ENCODE results near the gene FAM118B.

The FAM118B gene

GRCh38 chr11:126229858-126230540 is 18.4 kb downstream of the FAM118B start:
- no peak overlapping the region for H3K4me3 ChIP-seq (ENCODE audit: low read depth, low read length)
- no peak for DNase-seq (ENCODE audit: low read depth)
- TF ChIP-seq CTCF (IDR thresholded peaks at IDR 0.05; ENCODE audit: control insufficient read depth, extremely low read depth, insufficient read depth) = no peak

- no peak overlapping the region for H3K4me3 ChIP-seq (ENCODE audit: low read depth, low read length)
- TF ChIP-seq CTCF (IDR thresholded peaks at IDR 0.05; ENCODE audit: control insufficient read depth, extremely low read depth, insufficient read depth) = no peak
- peak; percentile 99 for DNase-seq (ENCODE audit: low read depth)
Measured at GRCh38 chr11:126231725-126232459, 20.3 kb downstream of the FAM118B start.

GRCh38 chr11:126232683-126233082 is 21.1 kb downstream of the FAM118B start:
- no peak for DNase-seq (ENCODE audit: low read depth)
- no peak overlapping the region for H3K4me3 ChIP-seq (ENCODE audit: low read depth, low read length)
- no peak for TF ChIP-seq CTCF (IDR thresholded peaks at IDR 0.05; ENCODE audit: control insufficient read depth, extremely low read depth, insufficient read depth)

GRCh38 chr11:126233391-126233790 is 21.8 kb downstream of the FAM118B start:
- H3K4me3 ChIP-seq (ENCODE audit: low read depth, low read length) = no peak overlapping the region
- TF ChIP-seq CTCF (IDR thresholded peaks at IDR 0.05; ENCODE audit: control insufficient read depth, extremely low read depth, insufficient read depth) = no peak
- no peak for DNase-seq (ENCODE audit: low read depth)

- TF ChIP-seq CTCF (IDR thresholded peaks at IDR 0.05; ENCODE audit: control insufficient read depth, extremely low read depth, insufficient read depth) = no peak
- DNase-seq (ENCODE audit: low read depth) = no peak
- H3K4me3 ChIP-seq (ENCODE audit: low read depth, low read length) = no peak overlapping the region
Measured at GRCh38 chr11:126246636-126247035, 35.1 kb downstream of the FAM118B start.

GRCh38 chr11:126253265-126253664 is 41.7 kb downstream of the FAM118B start:
- no peak for TF ChIP-seq CTCF (IDR thresholded peaks at IDR 0.05; ENCODE audit: control insufficient read depth, extremely low read depth, insufficient read depth)
- H3K4me3 ChIP-seq (ENCODE audit: low read depth, low read length) = no peak overlapping the region
- DNase-seq (ENCODE audit: low read depth) = no peak

Measured in LNCaP clone FGC (cell line).